OCI-LY7 (cell line): Measurements from ENCODE around the gene GMPS.

Source experiments
- EZH2phosphoT487 ChIP-seq: fragments of 200-600 bp; sonication (generic); IDR thresholded peaks from 2 replicates; pipeline ENCODE4 v1.6.1; 2018; ENCODE audit warnings: low read depth, borderline replicate concordance, mild to moderate bottlenecking, mixed run types, antibody characterized with exemption, low read length, moderate library complexity, mixed read lengths
- TF ChIP-seq, protein P1 (sequence below): fragments of 200-600 bp; sonication (generic); conservative IDR thresholded peaks from 2 replicates; pipeline ENCODE4 v1.5.1; 2014; ENCODE audit warnings: mild to moderate bottlenecking, antibody characterized with exemption, low read length, moderate library complexity, mixed read lengths

DNA sequence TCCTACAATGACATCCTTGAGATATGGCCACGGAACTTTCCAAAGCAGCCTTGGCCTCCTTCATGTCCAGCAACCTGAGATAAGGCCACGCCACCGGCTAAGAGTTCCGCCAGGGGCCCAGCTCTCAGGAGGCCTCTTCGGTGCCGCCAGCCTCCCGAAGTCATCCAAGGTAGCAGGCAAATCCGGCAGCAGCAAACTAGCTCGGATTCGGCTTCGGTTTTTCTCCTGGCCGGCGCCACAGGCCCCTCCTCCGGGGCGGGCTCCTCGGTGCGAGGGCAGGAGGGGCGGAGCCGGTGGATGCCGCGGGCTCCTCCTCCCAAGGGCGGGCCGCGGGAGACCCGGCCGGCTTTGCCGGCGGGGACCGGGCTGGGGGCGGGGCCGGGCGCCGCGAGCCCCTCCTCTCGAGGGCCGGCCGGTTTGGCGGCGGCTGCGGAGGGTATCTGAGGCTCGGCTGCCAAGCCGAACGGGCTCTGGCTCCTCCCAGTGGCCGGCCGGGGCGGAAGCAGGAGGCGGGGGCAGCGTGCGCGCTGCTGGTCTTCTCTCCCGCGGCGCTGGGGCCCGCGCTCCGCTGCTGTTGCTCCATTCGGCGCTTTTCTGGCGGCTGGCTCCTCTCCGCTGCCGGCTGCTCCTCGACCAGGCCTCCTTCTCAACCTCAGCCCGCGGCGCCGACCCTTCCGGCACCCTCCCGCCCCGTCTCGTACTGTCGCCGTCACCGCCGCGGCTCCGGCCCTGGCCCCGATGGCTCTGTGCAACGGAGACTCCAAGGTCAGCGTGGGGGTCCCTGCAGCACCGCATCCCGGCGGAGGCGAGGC is at the start of gene GMPS:
- TF ChIP-seq, protein P1, sequence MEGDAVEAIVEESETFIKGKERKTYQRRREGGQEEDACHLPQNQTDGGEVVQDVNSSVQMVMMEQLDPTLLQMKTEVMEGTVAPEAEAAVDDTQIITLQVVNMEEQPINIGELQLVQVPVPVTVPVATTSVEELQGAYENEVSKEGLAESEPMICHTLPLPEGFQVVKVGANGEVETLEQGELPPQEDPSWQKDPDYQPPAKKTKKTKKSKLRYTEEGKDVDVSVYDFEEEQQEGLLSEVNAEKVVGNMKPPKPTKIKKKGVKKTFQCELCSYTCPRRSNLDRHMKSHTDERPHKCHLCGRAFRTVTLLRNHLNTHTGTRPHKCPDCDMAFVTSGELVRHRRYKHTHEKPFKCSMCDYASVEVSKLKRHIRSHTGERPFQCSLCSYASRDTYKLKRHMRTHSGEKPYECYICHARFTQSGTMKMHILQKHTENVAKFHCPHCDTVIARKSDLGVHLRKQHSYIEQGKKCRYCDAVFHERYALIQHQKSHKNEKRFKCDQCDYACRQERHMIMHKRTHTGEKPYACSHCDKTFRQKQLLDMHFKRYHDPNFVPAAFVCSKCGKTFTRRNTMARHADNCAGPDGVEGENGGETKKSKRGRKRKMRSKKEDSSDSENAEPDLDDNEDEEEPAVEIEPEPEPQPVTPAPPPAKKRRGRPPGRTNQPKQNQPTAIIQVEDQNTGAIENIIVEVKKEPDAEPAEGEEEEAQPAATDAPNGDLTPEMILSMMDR = peak; percentile 37; the same call in 1 of the 2 replicates
- no peak for TF ChIP-seq EZH2phosphoT487
